ENCODE measurements around the gene EHBP1.

EHBP1 gene

GRCh38 chr2:62826141-62826540, 120.6 kb downstream of the EHBP1 start:
- DNase-seq, result no peak

GRCh38 chr2:62826953-62827675, 121.6 kb downstream of the EHBP1 start:
- no peak for DNase-seq

DNA sequence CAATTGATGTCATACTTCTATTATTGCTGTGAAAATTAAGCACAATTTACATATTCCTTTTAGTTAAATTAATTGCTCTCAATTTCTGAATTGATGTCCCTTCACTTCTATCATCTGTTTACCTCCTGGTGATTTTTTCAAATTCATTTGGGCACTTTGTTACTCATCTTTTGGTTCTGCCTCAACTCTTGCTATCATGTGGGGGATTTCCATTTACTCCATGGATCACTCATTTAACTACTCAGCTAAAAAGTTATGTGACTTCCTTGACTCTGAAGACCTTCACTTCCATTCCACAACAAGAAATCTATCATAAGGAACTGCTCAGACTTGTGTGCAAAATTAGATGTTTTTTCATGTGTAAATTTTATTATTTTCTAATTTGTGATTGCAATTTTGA, 126.2 kb downstream of the EHBP1 start:
- DNase-seq, result no peak

GRCh38 chr2:62844311-62845090, 139.0 kb downstream of the EHBP1 start:
- no peak for DNase-seq

DNA sequence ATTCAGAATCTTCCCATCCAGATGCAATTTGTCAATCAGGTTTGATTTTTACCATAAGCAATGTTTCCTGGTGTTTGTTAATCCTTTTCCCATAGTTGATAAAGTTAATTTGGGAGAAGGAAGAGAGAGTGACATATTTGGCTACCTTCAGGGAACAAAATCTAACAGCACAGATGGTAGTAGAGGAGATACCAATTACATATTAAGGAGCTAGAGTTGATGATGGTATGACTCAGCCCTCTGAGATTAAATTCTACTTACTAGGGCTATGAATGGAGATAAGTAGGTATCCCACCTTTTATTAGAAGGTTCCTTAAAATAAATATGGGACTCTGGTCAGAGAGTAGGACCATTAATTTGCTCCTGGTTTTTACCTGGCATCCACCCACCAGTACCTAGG, 139.7 kb downstream of the EHBP1 start:
- DNase-seq, result no peak

DNA sequence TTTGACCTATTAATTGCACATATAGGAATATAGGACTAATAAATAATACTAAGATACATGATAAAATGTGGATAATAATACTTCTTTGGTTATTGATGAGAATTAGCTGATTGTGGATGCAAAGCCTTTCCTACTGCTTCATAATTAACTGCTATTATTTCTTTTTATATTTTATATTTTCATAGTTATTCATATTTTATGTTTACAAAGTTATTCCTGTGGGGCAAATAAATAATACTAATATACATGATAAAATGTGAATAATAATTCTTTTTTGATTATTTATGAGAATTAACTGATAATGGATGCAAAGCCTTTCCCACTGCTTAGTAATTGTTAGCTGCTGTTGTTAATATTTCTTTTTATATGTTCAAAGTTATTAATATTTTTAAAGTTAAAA, 146.7 kb downstream of the EHBP1 start:
- DNase-seq, result no peak

DNA sequence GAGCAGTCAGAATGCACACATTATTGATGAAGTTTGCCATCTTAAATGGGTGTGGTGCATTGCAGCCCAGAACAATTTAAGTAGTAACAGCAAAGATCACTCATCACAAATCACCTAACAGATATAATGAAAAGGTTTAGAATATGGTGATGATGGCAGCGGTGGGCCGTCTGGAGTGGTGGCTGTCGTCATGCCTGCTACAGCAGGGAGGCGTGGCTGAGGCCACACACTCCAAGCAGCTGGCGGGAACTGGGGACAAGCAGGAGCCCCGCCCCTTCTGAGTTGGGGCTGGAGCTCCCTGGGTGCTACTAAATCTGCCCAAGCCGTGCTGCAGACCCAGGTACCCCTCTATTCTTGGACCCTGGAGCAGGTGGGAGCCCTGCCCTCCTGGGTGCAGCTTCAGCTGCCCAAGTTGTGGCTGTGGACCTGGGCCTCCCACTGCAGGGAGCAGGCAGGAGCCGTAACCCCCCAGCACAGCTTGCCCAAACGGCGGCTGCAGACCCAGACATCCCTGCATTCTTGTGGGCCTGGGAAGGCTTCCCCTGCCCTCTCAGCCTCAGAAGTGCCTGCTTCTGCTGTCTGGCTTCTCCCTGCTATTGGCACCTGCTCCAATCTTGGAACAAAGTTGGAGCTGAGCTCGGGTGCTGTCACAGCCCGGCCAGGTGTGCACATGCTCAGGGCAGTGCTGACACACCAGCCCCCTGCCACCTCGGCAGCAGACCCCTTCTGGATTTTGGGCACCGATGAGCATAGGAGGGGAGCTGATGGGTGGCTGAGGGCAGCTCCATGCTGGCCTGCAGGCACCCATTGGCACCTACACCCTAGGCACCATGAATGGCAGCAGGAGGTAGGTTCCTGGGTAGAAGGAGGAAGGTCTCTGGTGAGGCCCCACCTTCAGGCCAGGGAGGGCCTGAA, 149.3 kb downstream of the EHBP1 start:
- DNase-seq, result no peak

DNA sequence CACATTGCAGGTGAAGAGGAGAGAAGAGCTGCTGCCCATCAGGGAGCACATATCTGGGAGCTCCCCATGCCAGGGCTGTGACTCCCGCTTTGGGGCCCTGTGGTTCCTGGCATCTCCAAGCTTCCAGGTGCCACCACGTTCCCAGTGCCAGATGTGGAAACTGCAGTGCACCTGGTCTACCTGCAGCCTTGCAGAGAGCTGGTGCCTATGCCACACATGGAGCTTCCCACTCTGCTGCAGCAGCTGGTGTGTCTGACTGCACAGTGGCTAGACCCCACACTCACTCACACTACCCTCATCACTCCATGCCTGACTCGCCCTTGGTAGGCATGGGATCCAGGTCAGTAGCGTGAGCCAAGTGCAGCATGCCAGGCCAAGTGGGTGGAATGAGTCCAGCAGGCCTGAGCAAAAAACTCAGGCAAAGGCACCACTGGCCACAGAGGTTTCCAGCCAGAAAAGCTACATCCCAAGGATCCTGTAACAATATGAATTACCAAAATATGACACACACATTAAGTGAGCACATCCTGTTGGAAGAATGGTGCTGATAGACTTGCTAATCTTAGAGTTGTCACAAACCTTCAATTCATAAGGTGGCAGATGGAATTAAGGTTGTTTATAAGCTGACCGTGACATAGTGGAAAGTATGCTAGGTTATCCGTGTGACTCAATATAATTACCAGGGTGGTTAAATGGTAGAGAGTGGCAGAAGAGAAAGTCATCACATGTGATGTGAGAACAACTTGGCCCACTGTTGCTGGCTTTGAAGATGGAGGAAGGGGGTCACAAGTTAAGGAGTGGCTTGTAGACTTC, 150.9 kb downstream of the EHBP1 start:
- no peak for DNase-seq

- DNase-seq, result no peak
Measured at GRCh38 chr2:62857139-62857931, 151.8 kb downstream of the EHBP1 start.

DNA sequence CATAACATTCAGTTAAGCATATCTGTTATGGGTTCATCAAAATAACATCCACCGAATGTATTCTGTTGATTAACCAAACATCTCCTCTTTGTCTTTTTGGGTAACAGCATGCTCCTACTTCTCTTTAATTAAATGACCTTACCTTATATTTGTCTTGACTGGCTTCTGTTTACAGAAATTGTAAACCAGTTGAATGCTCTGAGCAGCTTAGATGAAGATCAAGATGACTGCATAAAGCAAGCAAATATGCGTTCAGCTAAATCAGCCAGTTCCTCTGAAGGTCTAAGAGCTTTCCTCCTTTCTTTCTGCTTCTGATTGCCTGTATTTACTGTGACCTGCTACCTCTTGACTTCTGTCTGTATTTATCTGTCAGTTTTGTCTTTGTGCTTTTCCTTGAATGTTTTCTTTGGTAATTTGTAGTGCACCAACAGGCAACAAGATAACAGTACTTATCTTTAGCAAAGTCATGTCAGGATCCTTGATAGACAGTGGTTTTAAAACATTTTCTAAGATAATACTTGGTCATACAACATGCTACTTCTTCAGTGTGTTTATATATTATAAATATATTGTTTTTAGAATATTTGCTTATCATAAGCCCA, 152.8 kb downstream of the EHBP1 start:
- no peak for DNase-seq

- no peak for DNase-seq
Measured at GRCh38 chr2:62868947-62869346, 163.4 kb downstream of the EHBP1 start.

DNA sequence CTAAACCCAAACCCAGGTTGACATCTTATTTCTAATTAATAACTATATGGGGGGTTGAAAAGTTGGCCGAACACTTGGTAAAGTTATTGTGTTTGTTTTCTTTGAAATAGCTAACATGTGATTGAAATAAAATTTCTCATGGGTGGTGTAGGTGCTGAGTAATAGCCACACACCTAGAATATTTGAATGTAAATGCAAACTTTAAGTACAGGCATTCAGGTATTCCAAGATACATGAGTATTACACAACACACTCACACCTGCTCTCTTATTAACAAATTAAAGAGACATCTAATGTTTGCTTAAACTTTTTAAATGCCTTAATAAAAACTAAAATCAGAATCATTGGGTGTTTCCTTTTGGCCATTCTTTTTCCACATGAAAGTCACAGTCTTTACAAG, 165.5 kb downstream of the EHBP1 start:
- DNase-seq, result no peak

DNA sequence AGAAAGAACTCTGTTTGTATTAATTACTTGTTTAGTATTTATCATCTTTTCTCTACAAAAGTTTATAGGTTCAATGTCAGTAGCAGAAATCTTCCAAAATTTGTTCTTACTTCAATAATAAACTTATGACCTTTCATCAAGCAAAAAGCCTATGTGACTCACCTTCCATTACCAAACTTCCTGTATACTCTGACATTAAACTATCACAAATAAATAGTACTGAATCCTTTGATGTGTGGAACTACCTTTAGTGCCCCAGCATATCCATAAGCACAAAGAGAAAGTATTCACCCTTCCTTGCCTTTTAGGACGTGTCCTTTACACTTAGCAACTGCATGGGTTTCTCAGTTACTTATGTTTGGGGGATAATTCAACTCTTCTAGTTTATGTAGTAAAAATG, 166.0 kb downstream of the EHBP1 start:
- DNase-seq, result no peak

DNA sequence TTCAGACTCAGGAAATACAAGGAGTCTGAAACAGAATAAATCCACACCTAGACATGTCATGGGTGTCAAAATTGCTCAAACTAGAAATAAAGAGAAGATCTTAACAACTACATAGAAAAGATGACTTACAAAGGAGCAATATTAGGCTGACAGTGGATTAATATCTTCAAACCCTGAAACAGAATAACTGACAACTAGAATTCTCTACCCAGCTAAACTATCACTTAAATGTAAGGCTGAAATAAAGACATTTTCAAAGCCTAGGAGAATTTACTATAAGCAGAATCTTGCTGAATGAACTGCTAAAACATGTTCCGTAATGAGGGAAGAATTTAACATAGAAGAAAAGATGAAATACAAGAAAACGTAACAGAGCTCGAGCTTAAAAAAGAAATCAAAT, 168.1 kb downstream of the EHBP1 start:
- DNase-seq, result no peak

DNA sequence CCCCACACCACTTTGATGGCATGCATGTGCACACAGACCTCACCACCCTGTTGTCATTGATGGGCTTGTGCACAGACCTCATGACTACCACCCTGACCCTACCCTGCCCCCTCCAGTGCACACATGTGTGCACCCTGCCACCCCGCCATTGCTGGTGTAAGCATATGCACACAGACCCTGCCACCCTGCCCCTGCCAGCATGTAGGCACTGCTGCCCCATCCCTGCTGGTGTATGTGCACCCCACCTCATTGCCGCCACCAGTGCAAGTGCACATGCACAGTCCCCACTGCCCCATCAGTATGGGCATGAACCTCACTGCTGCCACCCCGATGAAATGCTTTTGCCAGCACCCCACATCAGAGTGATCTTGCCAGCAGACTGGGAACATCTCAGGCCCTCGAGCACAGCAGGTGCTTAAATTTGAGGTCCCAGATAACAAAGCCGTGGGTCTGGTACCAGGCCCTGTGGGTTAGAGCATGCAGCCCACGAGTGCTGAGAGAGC, 169.4 kb downstream of the EHBP1 start:
- DNase-seq, result no peak

DNA sequence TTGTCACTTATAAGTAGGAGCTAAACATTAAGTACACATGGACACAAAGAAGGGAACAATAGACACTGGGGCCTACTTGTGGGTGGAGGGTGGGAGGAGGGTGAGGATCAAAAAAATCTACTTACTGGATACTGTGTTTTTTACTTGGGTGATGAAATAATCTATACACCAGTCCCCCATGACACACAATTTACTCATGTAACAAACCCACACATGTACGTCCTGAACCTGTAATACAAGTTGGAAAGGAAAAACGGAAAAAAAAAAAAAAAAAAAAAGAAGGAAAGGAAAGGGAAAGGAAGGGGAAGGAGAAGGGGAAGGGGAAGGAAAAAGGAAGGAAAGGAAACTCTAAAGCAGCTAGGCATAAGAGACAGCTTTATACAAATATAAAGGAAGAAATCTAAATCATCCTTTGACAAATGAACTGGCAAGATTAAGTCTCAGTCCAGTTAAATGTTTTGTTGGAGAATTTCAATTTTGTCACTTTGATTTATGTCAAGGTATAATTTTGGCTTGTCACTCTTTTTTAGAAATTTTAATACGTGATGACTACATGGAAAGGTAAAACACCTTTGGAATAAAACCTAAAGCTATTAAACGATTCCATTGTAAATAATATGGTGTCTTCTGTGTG, 175.8 kb downstream of the EHBP1 start:
- no peak for DNase-seq

- DNase-seq, result no peak
Measured at GRCh38 chr2:62883629-62884028, 178.1 kb downstream of the EHBP1 start.

- no peak for DNase-seq
Measured at GRCh38 chr2:62884086-62884485, 178.6 kb downstream of the EHBP1 start.

GRCh38 chr2:62884514-62884913, 179.0 kb downstream of the EHBP1 start:
- no peak for DNase-seq

DNA sequence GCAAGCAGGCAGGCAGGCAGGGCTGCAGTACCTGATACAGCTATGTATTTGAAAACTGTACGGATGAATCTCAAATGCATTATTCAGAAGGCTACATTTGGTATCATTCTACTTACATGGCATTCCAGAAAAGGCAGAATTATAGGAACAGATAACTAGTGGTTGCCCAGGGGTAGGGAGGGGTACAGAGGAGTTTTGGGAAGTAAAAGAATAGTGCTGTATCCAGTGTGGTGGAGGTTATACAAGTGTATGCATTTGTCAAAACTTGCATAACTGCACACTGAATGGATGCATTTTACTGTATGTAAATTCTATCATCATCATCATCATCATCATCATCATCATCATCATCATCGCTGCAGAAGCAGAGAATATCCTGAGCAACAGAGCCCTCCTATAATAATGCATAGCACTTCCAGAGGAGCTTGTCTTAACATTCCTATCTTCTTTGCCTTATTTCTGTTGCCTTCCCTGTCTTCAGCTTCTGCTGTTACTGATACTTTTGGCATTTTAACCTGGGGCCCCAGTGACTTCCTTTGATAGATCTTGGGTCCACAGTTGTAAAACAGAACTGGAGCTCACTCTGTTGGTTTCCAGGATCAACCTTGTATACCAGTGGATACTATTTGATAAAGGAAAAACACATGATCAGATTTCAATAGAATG, 189.6 kb downstream of the EHBP1 start:
- no peak for DNase-seq

All from activated naive CD4-positive, alpha-beta T cell treated with Interleukin-2 at 50 U/mL for 16 hours (primary cell).